GM12872 (cell line): ENCODE results near the gene YBX1.
A peak's percentile ranks its signal among the peaks of the same experiment; 100 is the strongest.

Source experiments
- CTCF ChIP-seq: IDR thresholded peaks from 3 replicates; pipeline ENCODE4 v1.5.1; 2011; ENCODE audit warnings: low read depth, mild to moderate bottlenecking, low read length, moderate library complexity; ENCODE audit not compliant: insufficient read depth

Gene YBX1

GRCh38 chr1:42720868-42721267 lies 38.6 kb downstream of the YBX1 start:
- TF ChIP-seq CTCF: no peak

GRCh38 chr1:42721926-42722325 lies 39.7 kb downstream of the YBX1 start:
- TF ChIP-seq CTCF: no peak

GRCh38 chr1:42723511-42723910 lies 41.3 kb downstream of the YBX1 start:
- TF ChIP-seq CTCF: no peak

DNA sequence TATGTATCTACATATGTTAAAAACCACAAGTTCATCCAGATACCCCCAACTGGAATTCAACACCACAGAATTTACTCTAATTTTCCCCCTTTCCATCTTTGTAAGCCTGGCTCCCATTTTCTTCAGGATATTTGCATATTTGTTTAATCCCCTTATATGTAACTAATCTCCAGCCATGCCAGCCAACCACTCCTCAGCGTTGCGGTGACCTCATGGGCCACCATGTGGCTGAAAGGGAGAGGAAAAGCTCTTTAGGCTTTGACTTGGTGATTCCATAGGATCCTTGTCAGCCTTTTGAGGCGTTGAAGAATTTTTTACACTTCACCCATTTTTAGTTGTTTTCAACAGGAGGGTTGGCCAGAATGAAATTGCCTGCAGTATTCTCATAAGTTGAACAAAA lies 47.8 kb downstream of the YBX1 start:
- TF ChIP-seq CTCF: no peak

- TF ChIP-seq CTCF: 0 out of 3 replicates have a peak, but pooled peaks have one; percentile 3
These were observed 48.8 kb downstream of the YBX1 start for GRCh38 chr1:42730988-42731387.

DNA sequence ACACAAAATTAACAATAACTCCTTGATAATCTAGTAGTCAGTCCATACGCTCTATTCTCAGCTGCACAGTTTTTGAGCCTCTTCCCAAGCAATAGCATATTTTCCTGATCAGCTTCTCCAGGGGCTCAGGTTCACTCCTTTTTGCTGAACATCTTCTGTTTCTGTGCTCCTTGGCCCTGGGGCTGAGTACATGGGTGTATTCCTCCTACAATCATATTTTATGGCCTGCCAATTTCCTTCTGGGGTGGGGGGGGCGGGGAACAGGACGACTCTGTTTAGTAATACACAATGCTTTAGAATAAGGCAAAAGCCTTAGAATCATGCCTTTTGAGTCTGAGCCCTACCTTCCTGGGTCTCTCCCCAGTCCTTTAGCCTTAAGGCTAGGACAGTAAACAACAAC lies 49.4 kb downstream of the YBX1 start:
- no peak for TF ChIP-seq CTCF

GRCh38 chr1:42732126-42732680 lies 50.0 kb downstream of the YBX1 start:
- no peak for TF ChIP-seq CTCF
